GM19455 (cell line): ENCODE measurements around the gene TPSAB1.
"Not testable (repeated sequence)": the region's sequence is repeated elsewhere in the genome, so short reads cannot be mapped to it uniquely, and the experiment has no call there.

Experiments used
- ATAC-seq: cut with Tn5 transposase; IDR thresholded peaks from one replicate; pipeline ENCODE4 v1.9.1; 2021; ENCODE audit not compliant: unreplicated experiment

Gene TPSAB1

DNA sequence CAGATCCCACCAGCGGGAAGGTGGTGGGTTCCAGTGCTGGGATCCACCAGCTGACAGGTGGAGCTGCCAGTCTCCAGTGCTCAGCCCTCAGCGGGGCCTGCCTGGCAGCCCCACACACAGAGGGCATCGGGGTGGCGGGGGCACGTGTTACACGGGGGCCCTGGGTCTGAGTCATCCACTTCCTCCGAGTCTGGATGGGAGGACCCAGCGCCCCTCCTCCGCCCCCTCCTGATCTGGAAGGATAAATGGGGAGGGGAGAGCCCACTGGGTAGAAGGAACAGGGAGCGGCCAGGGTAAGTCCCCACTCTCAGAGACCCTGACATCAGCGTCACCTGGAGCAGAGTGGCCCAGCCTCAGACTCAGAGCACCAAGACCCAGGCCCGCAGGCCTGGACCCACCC is at the start of gene TPSAB1:
Gene TPSAB1 (plus strand): TSS at position 270 of the 400 bp plus-strand sequence. CDS start 234 bp downstream, outside the sequence.
- not testable (repeated sequence) for ATAC-seq

- ATAC-seq: not testable (repeated sequence)
These were observed 49.7 kb upstream of the TPSAB1 start for GRCh38 chr16:1190789-1191188.

GRCh38 chr16:1192384-1193073 is 48.0 kb upstream of the TPSAB1 start:
- no peak for ATAC-seq

DNA sequence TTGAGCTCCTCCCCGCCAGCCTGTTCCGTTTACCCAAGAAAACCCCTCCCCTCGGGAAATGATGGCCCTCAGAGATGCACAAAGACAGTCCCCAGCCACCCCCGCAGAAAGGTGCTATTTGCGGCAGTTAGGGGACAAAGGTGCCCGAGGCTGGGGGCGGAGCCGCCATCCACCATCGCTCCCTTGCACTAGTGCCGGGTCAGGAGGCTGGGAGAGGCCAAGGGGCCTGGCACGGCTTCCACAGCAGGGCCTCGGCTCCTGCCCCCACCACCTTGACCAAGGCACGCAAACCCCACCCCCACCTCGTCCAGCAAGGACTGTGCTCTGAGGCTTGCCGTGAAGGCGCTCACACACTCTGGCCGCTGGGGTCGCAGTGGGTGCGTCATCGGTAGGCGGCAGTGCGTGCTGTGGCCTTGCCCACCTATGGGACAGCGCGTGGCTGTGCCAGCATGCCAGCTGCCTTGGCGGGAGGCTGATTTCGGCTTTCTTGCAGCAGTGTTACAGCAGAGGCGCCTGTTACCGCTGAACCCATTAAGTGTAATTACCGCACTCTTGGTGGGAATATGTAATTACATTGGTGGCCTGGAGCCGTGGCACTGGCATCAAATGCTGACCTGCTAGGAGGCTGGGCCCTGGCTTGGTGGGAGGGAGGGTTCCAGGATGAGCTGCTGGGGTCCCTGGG is 47.2 kb upstream of the TPSAB1 start:
- no peak for ATAC-seq

DNA sequence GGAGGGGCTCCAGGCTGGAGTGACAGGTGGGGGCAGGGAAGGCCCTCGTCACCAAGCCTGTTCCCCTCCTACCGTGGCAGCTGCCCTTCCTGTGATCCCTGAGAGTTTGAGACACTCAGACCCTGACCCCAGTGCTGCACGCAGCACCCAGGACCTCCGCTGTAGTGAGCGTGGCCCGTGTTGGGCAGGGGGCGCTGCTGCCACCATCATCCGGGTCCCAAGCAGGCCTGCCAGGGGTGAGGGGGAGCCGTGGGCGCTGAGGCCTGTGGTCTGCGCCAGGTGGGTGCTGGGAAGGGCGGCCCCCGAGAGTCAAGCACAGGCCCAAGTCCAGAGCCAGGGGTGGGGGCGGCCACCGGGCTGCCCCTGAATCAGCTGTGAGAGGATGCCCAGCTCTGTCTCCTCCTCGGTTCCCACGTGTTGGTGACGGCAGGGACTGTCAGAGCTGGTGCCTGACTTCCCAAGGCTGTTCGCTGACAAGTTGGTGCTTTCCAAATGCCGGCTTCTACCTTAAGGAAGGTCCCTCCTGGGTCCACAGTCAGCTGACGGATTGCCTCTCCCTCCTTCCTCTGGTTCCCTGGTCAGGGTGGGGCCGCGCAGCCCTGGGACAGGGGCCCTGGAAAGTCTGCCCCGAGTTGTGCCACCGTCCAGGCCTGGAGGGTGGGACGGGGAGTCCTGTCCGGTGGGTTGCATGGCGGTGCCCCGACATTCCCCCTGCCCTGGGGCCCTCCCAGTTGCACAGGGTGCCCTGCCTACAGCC is 46.5 kb upstream of the TPSAB1 start:
- ATAC-seq: no peak

DNA sequence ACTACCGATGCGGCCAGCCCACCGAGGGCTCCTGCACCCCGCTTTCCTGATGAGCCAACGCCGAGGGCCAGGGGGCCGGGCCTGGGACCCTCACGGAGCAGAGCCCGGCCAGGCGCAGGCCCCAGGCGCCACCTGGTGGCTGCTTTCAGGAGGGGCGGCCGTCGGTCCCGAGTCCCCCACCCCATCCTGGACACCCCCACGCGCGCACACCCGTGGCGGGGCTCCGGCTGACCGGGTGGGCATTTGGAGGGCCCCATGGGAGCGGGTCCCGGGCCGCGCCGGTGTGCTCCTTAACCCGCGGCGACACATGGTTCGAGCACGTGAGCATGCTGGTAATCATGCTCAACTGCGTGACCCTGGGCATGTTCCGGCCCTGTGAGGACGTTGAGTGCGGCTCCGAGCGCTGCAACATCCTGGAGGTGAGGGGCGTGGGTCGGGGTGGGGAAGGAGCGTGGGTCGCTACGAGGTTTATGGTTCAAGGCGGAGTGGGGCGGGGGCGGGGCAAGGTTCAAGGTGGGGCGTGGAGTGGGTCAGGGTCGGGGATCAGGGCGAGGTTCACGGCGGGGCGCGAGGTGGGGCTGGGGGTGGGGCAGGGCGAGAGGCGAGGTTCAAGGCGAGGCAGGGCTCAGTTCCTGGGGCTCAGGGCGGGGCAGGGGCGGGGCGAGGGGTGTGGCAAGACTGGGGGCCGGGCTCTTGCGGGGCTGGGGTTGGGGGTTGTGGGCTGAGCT is 45.7 kb upstream of the TPSAB1 start:
- no peak for ATAC-seq

- no peak for ATAC-seq
These were observed 45.2 kb upstream of the TPSAB1 start for GRCh38 chr16:1195393-1195666.

DNA sequence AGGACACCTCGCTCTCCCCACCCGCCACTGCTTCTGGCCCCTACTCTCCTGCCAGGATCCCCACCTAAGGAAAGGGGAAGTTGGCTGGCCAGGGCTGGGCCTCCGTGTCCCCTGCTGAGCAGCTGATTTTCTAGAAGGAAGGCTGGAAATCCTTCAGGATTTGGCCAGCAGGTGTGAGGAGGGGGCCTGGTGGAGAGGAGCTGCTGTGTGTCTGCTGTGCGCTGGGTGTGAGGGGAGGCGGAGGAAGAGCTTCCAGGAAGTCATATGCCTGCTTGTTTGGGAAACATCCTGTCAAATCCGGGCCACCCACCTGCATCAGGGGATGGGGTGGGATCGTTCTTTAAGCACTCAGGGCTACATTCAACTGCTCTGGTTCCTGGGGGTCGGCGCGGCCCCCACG is 44.0 kb upstream of the TPSAB1 start:
- ATAC-seq: no peak

DNA sequence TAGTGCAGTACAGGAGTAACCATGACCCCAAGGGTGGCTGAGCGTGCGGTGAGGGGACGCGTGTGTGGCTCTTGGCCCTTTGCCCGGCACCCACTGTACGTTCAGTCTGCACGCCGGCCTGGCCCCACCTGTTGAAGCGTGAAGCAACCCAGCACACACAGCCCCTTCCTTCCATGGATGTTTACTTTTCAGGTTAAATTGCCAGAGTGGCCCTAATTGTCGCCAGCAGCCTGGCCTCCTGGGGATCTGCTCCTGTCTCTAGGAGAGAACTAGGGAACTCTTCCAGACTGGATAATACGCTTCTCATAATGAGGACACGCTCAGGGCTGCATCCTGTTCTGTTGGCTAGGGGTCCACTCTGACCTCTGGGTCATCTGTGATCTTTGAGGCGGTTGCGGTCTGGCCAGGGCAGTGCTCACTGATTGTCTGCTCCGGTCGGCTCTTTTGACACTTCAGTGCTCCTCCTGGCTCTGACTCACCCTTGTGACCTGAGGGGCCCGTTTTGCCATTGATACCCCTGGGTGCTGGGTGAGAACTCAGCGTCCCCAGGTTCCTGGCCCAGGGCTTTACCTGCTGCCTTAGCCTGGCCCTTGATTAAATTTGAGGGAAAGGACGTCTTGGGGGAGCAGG is 43.2 kb upstream of the TPSAB1 start:
- ATAC-seq: no peak

DNA sequence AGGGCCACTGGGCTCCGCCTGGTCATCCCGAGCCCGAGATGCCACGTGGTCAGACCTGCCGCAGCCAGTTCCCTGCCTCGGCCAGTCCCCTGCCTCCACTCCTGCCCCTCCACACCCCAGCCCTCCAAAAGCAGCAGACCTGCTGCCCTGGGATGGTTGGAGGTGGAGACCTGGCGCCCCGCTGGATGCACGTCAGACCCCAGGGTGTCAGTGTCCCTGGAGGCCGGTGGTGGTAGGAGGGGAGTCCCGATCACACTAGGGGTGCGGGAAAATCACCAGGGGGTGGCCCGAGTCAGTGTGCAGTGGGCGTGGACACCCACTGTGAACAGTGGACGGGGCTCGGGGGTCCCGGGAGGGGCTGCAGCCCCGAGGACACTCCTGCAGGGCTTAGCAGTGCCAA is 42.3 kb upstream of the TPSAB1 start:
- no peak for ATAC-seq

DNA sequence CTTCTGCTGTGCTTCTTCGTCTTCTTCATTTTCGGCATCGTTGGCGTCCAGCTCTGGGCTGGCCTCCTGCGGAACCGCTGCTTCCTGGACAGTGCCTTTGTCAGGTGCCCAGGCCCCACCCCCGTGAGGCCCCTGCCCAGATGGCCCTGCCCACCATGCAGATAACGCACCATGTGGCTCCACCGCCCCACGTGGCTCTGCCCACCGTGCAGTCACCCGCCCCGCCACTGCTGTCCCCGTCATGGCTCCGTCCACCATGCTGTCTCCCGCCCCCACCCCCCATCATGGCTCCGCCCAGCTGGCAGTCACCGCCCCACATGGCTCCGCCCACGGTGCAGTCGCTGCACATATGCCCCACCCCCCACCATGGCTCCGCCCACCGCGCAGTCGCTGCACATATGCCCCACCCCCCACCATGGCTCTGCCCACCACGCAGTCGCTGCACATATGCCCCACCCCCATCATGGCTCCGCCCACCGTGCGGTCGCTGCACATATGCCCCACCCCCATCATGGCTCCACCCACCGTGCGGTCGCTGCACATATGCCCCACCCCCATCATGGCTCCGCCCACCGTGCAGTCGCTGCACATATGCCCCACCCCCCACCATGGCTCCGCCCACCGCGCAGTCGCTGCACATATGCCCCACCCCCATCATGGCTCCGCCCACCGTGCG is 41.7 kb upstream of the TPSAB1 start:
- ATAC-seq: not testable (repeated sequence)

- no peak for ATAC-seq
These were observed 41.0 kb upstream of the TPSAB1 start for GRCh38 chr16:1199347-1200013.

DNA sequence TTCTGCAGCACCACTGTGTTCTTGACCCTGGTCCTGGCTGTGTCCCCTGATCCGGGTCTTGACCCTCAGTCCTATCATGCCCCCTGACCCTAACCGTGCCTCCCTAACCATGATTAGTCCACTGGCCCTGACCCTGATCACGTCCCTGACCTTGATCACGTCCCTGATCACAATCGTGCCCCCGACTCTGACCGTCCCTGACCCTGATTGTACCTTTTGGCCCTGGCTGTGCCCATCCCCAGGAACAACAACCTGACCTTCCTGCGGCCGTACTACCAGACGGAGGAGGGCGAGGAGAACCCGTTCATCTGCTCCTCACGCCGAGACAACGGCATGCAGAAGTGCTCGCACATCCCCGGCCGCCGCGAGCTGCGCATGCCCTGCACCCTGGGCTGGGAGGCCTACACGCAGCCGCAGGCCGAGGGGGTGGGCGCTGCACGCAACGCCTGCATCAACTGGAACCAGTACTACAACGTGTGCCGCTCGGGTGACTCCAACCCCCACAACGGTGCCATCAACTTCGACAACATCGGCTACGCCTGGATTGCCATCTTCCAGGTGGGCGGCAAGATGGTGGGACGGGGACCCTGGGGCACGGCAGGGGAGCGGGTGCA is 40.4 kb upstream of the TPSAB1 start:
- ATAC-seq: no peak

GRCh38 chr16:1201444-1201843 is 39.1 kb upstream of the TPSAB1 start:
- ATAC-seq: no peak

DNA sequence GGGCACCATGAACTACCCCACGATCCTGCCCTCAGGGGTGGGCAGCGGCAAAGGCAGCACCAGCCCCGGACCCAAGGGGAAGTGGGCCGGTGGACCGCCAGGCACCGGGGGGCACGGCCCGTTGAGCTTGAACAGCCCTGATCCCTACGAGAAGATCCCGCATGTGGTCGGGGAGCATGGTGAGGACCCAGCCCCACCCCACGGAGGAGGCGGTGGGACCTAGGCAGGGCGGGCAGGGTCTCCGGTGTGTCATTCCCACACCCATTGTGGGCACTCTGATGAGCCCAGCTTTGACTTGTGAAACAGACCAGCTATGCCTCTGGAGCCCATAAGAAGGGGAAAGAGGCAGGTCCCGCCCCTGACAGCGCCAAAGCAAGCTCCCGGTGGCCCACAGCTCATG is 38.2 kb upstream of the TPSAB1 start:
- ATAC-seq: no peak

GRCh38 chr16:1204933-1205332 is 35.6 kb upstream of the TPSAB1 start:
- no peak for ATAC-seq

DNA sequence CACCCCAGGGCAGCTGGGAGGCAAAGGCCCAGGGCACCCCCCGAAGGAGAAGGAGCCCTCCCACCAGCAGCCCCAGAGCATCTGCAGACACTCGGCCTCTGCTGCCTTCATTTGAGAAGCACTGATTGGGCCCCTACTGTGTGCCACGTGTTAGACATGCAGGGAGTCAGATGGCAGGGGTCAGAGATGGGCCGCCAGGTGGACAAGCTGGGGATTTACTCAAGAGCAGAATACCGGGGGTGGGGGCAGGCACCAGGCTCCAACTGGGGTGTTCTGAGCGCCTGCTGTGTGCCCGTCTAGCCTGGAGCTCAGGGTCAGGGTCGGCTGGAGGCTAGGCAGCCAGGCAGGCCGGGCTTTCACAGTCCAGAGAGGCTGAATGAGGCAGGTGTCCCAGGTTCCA is 34.2 kb upstream of the TPSAB1 start:
- ATAC-seq: no peak

GRCh38 chr16:1206786-1207185 is 33.7 kb upstream of the TPSAB1 start:
- no peak for ATAC-seq

- no peak for ATAC-seq
These were observed 32.2 kb upstream of the TPSAB1 start for GRCh38 chr16:1208239-1208830.
